Dendritic cell treated with granulocyte-macrophage colony-stimulating factor and Interleukin-4, amounts not matched to agents 40 ng/mL and 50 ng/mL, for 4 days (primary cell): ENCODE data around the gene KREMEN2.

Experiments used
- H3K27ac Mint-ChIP-seq: one replicate; pipeline ENCODE4 v1.8.0; 2022; ENCODE audit warnings: mild to moderate bottlenecking, mixed read lengths
- H3K27me3 Mint-ChIP-seq: one replicate; pipeline ENCODE4 v1.8.0; 2022; ENCODE audit warnings: mild to moderate bottlenecking, mixed read lengths
- H3K36me3 Mint-ChIP-seq: one replicate; pipeline ENCODE4 v1.8.0; 2022; ENCODE audit warnings: low read depth, mixed read lengths
- H3K4me1 Mint-ChIP-seq: one replicate; pipeline ENCODE4 v1.8.0; 2022; ENCODE audit warnings: low read depth, mixed read lengths
- H3K4me3 Mint-ChIP-seq: one replicate; pipeline ENCODE4 v1.8.0; 2022; ENCODE audit warnings: mild to moderate bottlenecking, moderate library complexity, mixed read lengths
- H3K9me3 Mint-ChIP-seq: one replicate; pipeline ENCODE4 v1.8.0; 2022; ENCODE audit warnings: mixed read lengths
- intact Hi-C: fragments of 100-400 bp; cut with micrococcal nuclease; formaldehyde crosslinking; loops from one replicate; pipeline ENCODE4 v1.15.0; 2022

Gene KREMEN2

GRCh38 chr16:2966043-2966807, 2.1 kb downstream of the KREMEN2 start:
- H3K4me1 Mint-ChIP-seq, result peaks cover 56% of the 10 kb centered on the region
- no peak overlapping the region for H3K27ac Mint-ChIP-seq
- no peaks in the 10 kb centered on the region for H3K9me3 Mint-ChIP-seq
- H3K4me3 Mint-ChIP-seq, result no peak overlapping the region
- H3K27me3 Mint-ChIP-seq, result peaks cover 64% of the 10 kb centered on the region
- intact Hi-C loops, result no loop called here
- H3K36me3 Mint-ChIP-seq, result peaks cover 20% of the 10 kb centered on the region

GRCh38 chr16:2966808-2967191, 2.7 kb downstream of the KREMEN2 start:
- Mint-ChIP-seq H3K27me3 (peaks cover 59% of the 10 kb centered on the region), H3K4me1 (peaks cover 58% of the 10 kb centered on the region), H3K36me3 (peaks cover 25% of the 10 kb centered on the region), H3K4me3 (no peak overlapping the region), H3K27ac (no peak overlapping the region), H3K9me3 (no peaks in the 10 kb centered on the region)
- intact Hi-C loops, result no loop called here

GRCh38 chr16:2967211-2967631, 3.1 kb downstream of the KREMEN2 start:
- H3K9me3 Mint-ChIP-seq, result no peaks in the 10 kb centered on the region
- peaks cover 54% of the 10 kb centered on the region for H3K27me3 Mint-ChIP-seq
- H3K4me1 Mint-ChIP-seq, result peaks cover 58% of the 10 kb centered on the region
- H3K4me3 Mint-ChIP-seq, result no peak overlapping the region
- intact Hi-C loops, result no loop called here
- peaks cover 30% of the 10 kb centered on the region for H3K36me3 Mint-ChIP-seq
- H3K27ac Mint-ChIP-seq, result no peak overlapping the region

GRCh38 chr16:2967721-2968161, 3.7 kb downstream of the KREMEN2 start:
- Mint-ChIP-seq H3K27me3 (peaks cover 49% of the 10 kb centered on the region), H3K27ac (peak overlapping the region; percentile 71), H3K4me1 (peaks cover 55% of the 10 kb centered on the region), H3K9me3 (no peaks in the 10 kb centered on the region), H3K36me3 (peaks cover 35% of the 10 kb centered on the region), H3K4me3 (peak overlapping the region; percentile 86)
- intact Hi-C loops, result no loop called here

GRCh38 chr16:2968368-2968737, 4.3 kb downstream of the KREMEN2 start:
- Mint-ChIP-seq H3K27ac (peak overlapping the region; percentile 71), H3K36me3 (peaks cover 41% of the 10 kb centered on the region), H3K9me3 (no peaks in the 10 kb centered on the region), H3K4me1 (peaks cover 52% of the 10 kb centered on the region), H3K4me3 (peak overlapping the region; percentile 86), H3K27me3 (peaks cover 46% of the 10 kb centered on the region)
- intact Hi-C loops, result no loop called here

- Mint-ChIP-seq H3K27me3 (peaks cover 40% of the 10 kb centered on the region), H3K36me3 (peaks cover 47% of the 10 kb centered on the region), H3K4me1 (peaks cover 46% of the 10 kb centered on the region), H3K9me3 (no peaks in the 10 kb centered on the region), H3K27ac (peak within 1 kb of the TSS; percentile 84), H3K4me3 (peak within 1 kb of the TSS; percentile 86)
- intact Hi-C loops, result no loop called here
Observed at GRCh38 chr16:2968738-2969544, 4.9 kb downstream of the KREMEN2 start, which contains the start of gene PAQR4. TSS of gene PAQR4 (plus strand) at chr16:2969348. CDS start at chr16:2969675, 327 bp downstream.

- Mint-ChIP-seq H3K27ac (peak overlapping the region; percentile 84), H3K36me3 (peaks cover 56% of the 10 kb centered on the region), H3K27me3 (peaks cover 33% of the 10 kb centered on the region), H3K4me3 (peak overlapping the region; percentile 86), H3K9me3 (no peaks in the 10 kb centered on the region), H3K4me1 (peaks cover 41% of the 10 kb centered on the region)
- intact Hi-C loops, result no loop called here
Observed at GRCh38 chr16:2969545-2970521, 5.8 kb downstream of the KREMEN2 start.

GRCh38 chr16:2970563-2970962, 6.5 kb downstream of the KREMEN2 start:
- peak overlapping the region; percentile 86 for H3K4me3 Mint-ChIP-seq
- no peaks in the 10 kb centered on the region for H3K9me3 Mint-ChIP-seq
- peaks cover 28% of the 10 kb centered on the region for H3K27me3 Mint-ChIP-seq
- H3K4me1 Mint-ChIP-seq, result peaks cover 35% of the 10 kb centered on the region
- peak overlapping the region; percentile 84 for H3K27ac Mint-ChIP-seq
- H3K36me3 Mint-ChIP-seq, result peaks cover 58% of the 10 kb centered on the region
- intact Hi-C loops, result no loop called here

GRCh38 chr16:2971134-2971984, 7.3 kb downstream of the KREMEN2 start:
- H3K27ac Mint-ChIP-seq, result peak overlapping the region; percentile 84
- H3K27me3 Mint-ChIP-seq, result peaks cover 20% of the 10 kb centered on the region

GRCh38 chr16:2971985-2972784, 8.1 kb downstream of the KREMEN2 start:
- no peak overlapping the region for H3K4me3 Mint-ChIP-seq

More at GRCh38 chr16:2971134-2971984, 7.3 kb downstream of the KREMEN2 start:
- intact Hi-C loops, result no loop called here
- peaks cover 35% of the 10 kb centered on the region for H3K4me1 Mint-ChIP-seq
- peaks cover 58% of the 10 kb centered on the region for H3K36me3 Mint-ChIP-seq
- no peaks in the 10 kb centered on the region for H3K9me3 Mint-ChIP-seq
- peak overlapping the region; percentile 86 for H3K4me3 Mint-ChIP-seq

GRCh38 chr16:2973093-2973492, 9.0 kb downstream of the KREMEN2 start:
- intact Hi-C loops, result no loop called here
- H3K27ac Mint-ChIP-seq, result no peak overlapping the region
- no peaks in the 10 kb centered on the region for H3K9me3 Mint-ChIP-seq
- H3K36me3 Mint-ChIP-seq, result peaks cover 54% of the 10 kb centered on the region
- H3K27me3 Mint-ChIP-seq, result peaks cover 6% of the 10 kb centered on the region
- no peak overlapping the region for H3K4me3 Mint-ChIP-seq
- H3K4me1 Mint-ChIP-seq, result peaks cover 30% of the 10 kb centered on the region

More at GRCh38 chr16:2971985-2972784, 8.1 kb downstream of the KREMEN2 start:
- Mint-ChIP-seq H3K9me3 (no peaks in the 10 kb centered on the region), H3K36me3 (peaks cover 58% of the 10 kb centered on the region), H3K27me3 (peaks cover 15% of the 10 kb centered on the region), H3K4me1 (peaks cover 35% of the 10 kb centered on the region), H3K27ac (no peak overlapping the region)
- intact Hi-C loops, result no loop called here
